Mesendoderm (in vitro differentiated cells): Measurements from ENCODE around the gene STK4.
A peak's percentile ranks its signal among the peaks of the same experiment; 100 is the strongest.

Source experiments
- DNase-seq: peaks from one replicate; pipeline ENCODE4 v3.0.0; 2013
- H2AK5ac ChIP-seq: 2 replicates; pipeline ENCODE4 v1.6.1; 2013; ENCODE audit warnings: low read length, inconsistent platforms
- H2BK120ac ChIP-seq: 2 replicates; pipeline ENCODE4 v1.6.1; 2013; ENCODE audit warnings: low read depth, mild to moderate bottlenecking, low read length, moderate library complexity, mixed read lengths
- H2BK15ac ChIP-seq: replicated peaks from 2 replicates; pipeline ENCODE4 v1.6.1; 2013; ENCODE audit warnings: low read depth, mild to moderate bottlenecking, moderate library complexity
- H2BK5ac ChIP-seq: 2 replicates; pipeline ENCODE4 v1.6.1; 2013; ENCODE audit warnings: low read length, inconsistent platforms
- H3K18ac ChIP-seq: 2 replicates; pipeline ENCODE4 v1.6.1; 2013; ENCODE audit warnings: mild to moderate bottlenecking, low read length, mixed read lengths
- H3K23ac ChIP-seq: one replicate; pipeline ENCODE4 v1.6.1; 2013; ENCODE audit warnings: low read length
- H3K27ac ChIP-seq: 2 replicates; pipeline ENCODE4 v1.5.1; 2013; ENCODE audit warnings: low read depth, mild to moderate bottlenecking, inconsistent platforms, low read length, moderate library complexity
- H3K27me3 ChIP-seq: 2 replicates; pipeline ENCODE4 v1.6.1; 2013; ENCODE audit warnings: low read length, control low read depth, mild to moderate bottlenecking, inconsistent platforms; ENCODE audit not compliant: insufficient read depth, poor library complexity
- H3K36me3 ChIP-seq: 2 replicates; pipeline ENCODE4 v1.6.1; 2013; ENCODE audit warnings: low read length, inconsistent platforms; ENCODE audit not compliant: control insufficient read depth, insufficient read depth
- H3K4ac ChIP-seq: one replicate; pipeline ENCODE4 v1.6.1; 2013; ENCODE audit warnings: low read depth, mild to moderate bottlenecking, low read length, moderate library complexity
- H3K4me1 ChIP-seq: 2 replicates; pipeline ENCODE4 v1.6.1; 2013; ENCODE audit warnings: low read depth, low read length, inconsistent platforms; ENCODE audit not compliant: control insufficient read depth
- H3K4me2 ChIP-seq: 2 replicates; pipeline ENCODE4 v1.6.1; 2013; ENCODE audit warnings: low read length
- H3K4me3 ChIP-seq: 2 replicates; pipeline ENCODE4 v1.5.1; 2013; ENCODE audit warnings: mild to moderate bottlenecking, low read length
- H3K56ac ChIP-seq: one replicate; pipeline ENCODE4 v1.6.1; 2013; ENCODE audit warnings: low read length
- H3K79me1 ChIP-seq: 2 replicates; pipeline ENCODE4 v1.6.1; 2013; ENCODE audit warnings: low read length, inconsistent platforms
- H3K79me2 ChIP-seq: 2 replicates; pipeline ENCODE4 v1.6.1; 2013; ENCODE audit warnings: mild to moderate bottlenecking, low read length; ENCODE audit not compliant: control insufficient read depth, insufficient read depth
- H3K9ac ChIP-seq: 2 replicates; pipeline ENCODE4 v1.6.1; 2013; ENCODE audit warnings: low read length, inconsistent platforms
- H4K5ac ChIP-seq: one replicate; pipeline ENCODE4 v1.6.1; 2013; ENCODE audit warnings: low read length
- H4K8ac ChIP-seq: one replicate; pipeline ENCODE4 v1.6.1; 2013; ENCODE audit warnings: low read depth, mild to moderate bottlenecking, control low read depth, low read length, moderate library complexity
- WGBS: extraction: QIAGEN DNeasy Blood & Tissue Kit; methylation state at CpG from one replicate; pipeline ENCODE4 v1.1.7; 2013; ENCODE audit warnings: low lambda C conversion rate, missing lambda C conversion rate; ENCODE audit not compliant: insufficient coverage; ENCODE audit errors: extremely low coverage; 5-methylcytosine and 5-hydroxymethylcytosine counted together

Gene STK4

GRCh38 chr20:45041464-45042337, 75.4 kb downstream of the STK4 start:
- Histone ChIP-seq H2BK15ac (no peak overlapping the region), H3K4ac (no peak overlapping the region), H3K79me1 (no peaks in the 10 kb centered on the region), H4K8ac (no peak overlapping the region), H3K79me2 (no peaks in the 10 kb centered on the region), H3K27me3 (no peaks in the 10 kb centered on the region), H3K9ac (no peak overlapping the region), H4K5ac (no peak overlapping the region), H3K36me3 (no peaks in the 10 kb centered on the region), H3K56ac (no peak overlapping the region), H3K4me2 (no peak overlapping the region), H3K4me1 (peaks cover 3% of the 10 kb centered on the region), H2BK120ac (no peak overlapping the region), H2AK5ac (no peak overlapping the region), H3K27ac (peak overlapping the region; percentile 37), H3K4me3 (no peak overlapping the region), H2BK5ac (no peak overlapping the region), H3K18ac (no peak overlapping the region), H3K23ac (no peak overlapping the region)
- WGBS: no CpG with 5 or more reads among the region's 5 CpGs
- peak; percentile 96 for DNase-seq

GRCh38 chr20:45042978-45043377, 76.7 kb downstream of the STK4 start:
- Histone ChIP-seq H3K79me2 (no peaks in the 10 kb centered on the region), H4K5ac (no peak overlapping the region), H3K56ac (no peak overlapping the region), H3K23ac (no peak overlapping the region), H3K4me3 (no peak overlapping the region), H2BK15ac (no peak overlapping the region), H2AK5ac (no peak overlapping the region), H3K18ac (no peak overlapping the region), H3K27ac (no peak overlapping the region), H3K9ac (no peak overlapping the region), H3K79me1 (no peaks in the 10 kb centered on the region), H4K8ac (no peak overlapping the region), H2BK5ac (no peak overlapping the region), H3K4me2 (no peak overlapping the region), H3K36me3 (no peaks in the 10 kb centered on the region), H3K4me1 (peaks cover 3% of the 10 kb centered on the region), H3K4ac (no peak overlapping the region), H2BK120ac (no peak overlapping the region), H3K27me3 (no peaks in the 10 kb centered on the region)
- WGBS: no CpG with 5 or more reads among the region's 1 CpG
- DNase-seq: no peak

DNA sequence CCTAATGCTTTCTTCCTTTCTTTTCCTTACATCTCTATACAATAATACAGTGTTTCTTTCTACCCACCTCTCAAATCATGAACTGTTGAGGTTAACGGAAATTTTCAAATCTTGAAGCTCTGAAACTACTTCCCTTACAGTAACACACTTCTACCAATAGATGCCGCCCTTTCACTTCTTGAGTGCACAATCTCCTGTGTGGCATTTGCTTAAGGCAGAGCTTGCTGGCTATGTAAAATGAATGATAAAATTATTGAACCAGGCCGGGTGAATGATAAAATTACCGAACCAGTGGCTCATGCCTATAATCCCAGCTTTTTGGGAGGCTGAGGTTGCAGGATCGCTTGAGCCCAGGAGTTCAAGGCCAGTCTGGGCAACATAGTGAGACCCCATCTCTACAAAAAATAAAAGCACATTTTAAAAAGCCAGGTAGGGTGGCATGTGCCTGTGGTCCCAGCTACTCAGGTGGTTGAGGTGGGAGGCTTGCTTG, 77.8 kb downstream of the STK4 start:
- Histone ChIP-seq H3K79me1 (no peaks in the 10 kb centered on the region), H3K18ac (no peak overlapping the region), H3K27ac (no peak overlapping the region), H2BK120ac (peak overlapping the region; percentile 38), H3K79me2 (no peaks in the 10 kb centered on the region), H4K5ac (no peak overlapping the region), H3K4ac (no peak overlapping the region), H2BK5ac (no peak overlapping the region), H3K9ac (no peak overlapping the region), H4K8ac (no peak overlapping the region), H3K4me2 (no peak overlapping the region), H3K56ac (no peak overlapping the region), H3K36me3 (no peaks in the 10 kb centered on the region), H2BK15ac (no peak overlapping the region), H3K4me3 (no peak overlapping the region), H3K4me1 (peaks cover 3% of the 10 kb centered on the region), H3K23ac (no peak overlapping the region), H3K27me3 (no peaks in the 10 kb centered on the region), H2AK5ac (no peak overlapping the region)
- no CpG with 5 or more reads among the region's 5 CpGs for WGBS
- peak; percentile 88 for DNase-seq

DNA sequence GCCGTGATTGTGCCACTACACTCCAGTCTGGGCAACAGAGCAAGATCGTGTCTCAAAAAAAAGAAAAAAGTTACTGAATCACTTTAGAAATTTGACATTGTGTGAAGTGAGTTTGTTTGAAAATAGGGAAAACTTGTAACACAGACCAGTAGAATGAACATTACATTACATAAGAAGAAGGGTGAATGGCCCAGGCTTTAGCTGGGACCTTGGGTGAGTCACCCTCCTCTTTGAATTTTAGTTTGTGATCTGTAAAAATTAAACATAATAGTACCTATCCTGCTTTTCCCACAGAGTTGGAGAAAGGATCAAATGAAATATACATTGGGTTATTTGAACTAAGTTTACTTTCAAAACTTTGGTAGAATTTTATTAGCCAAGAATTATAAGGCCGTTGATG, 78.3 kb downstream of the STK4 start:
- no peaks in the 10 kb centered on the region for H3K36me3 ChIP-seq
- H4K8ac ChIP-seq: no peak overlapping the region
- H3K4me2 ChIP-seq: no peak overlapping the region
- H3K79me1 ChIP-seq: no peaks in the 10 kb centered on the region
- WGBS: no CpG with 5 or more reads among the region's 3 CpGs
- no peak overlapping the region for H3K56ac ChIP-seq
- no peak overlapping the region for H2BK120ac ChIP-seq
- no peak overlapping the region for H3K18ac ChIP-seq
- H3K4me3 ChIP-seq: no peak overlapping the region
- no peaks in the 10 kb centered on the region for H3K79me2 ChIP-seq
- H3K9ac ChIP-seq: no peak overlapping the region
- H3K27ac ChIP-seq: no peak overlapping the region
- no peak overlapping the region for H2AK5ac ChIP-seq
- H2BK5ac ChIP-seq: no peak overlapping the region
- no peaks in the 10 kb centered on the region for H3K27me3 ChIP-seq
- H3K4me1 ChIP-seq: peaks cover 3% of the 10 kb centered on the region
- no peak overlapping the region for H2BK15ac ChIP-seq
- no peak overlapping the region for H3K23ac ChIP-seq
- no peak overlapping the region for H4K5ac ChIP-seq
- no peak overlapping the region for H3K4ac ChIP-seq
- no peak for DNase-seq

- Histone ChIP-seq H3K4me2 (no peak overlapping the region), H3K79me2 (no peaks in the 10 kb centered on the region), H4K5ac (no peak overlapping the region), H4K8ac (no peak overlapping the region), H2AK5ac (no peak overlapping the region), H3K56ac (no peak overlapping the region), H3K18ac (no peak overlapping the region), H2BK120ac (no peak overlapping the region), H3K4me1 (no peaks in the 10 kb centered on the region), H3K9ac (no peak overlapping the region), H3K4me3 (no peak overlapping the region), H3K4ac (no peak overlapping the region), H2BK15ac (no peak overlapping the region), H3K79me1 (peaks cover 2% of the 10 kb centered on the region), H3K27ac (no peak overlapping the region), H3K23ac (no peak overlapping the region), H3K27me3 (no peaks in the 10 kb centered on the region), H2BK5ac (no peak overlapping the region), H3K36me3 (no peaks in the 10 kb centered on the region)
- no peak for DNase-seq
- WGBS: no CpG with 5 or more reads among the region's 2 CpGs
Measured at GRCh38 chr20:45047581-45048119, 81.3 kb downstream of the STK4 start.
